Neutrophil (primary cell): Measurements from ENCODE around the gene SLC30A7.
"Not testable (repeated sequence)": the region's sequence is repeated elsewhere in the genome, so short reads cannot be mapped to it uniquely, and the experiment has no call there.

Source experiments
- H3K27ac ChIP-seq: fragments of 200-600 bp; sonication (generic); 2 replicates; pipeline ENCODE4 v1.5.1; 2016; ENCODE audit warnings: mild to moderate bottlenecking, moderate library complexity
- H3K27me3 ChIP-seq: fragments of 200-600 bp; sonication (generic); 2 replicates; pipeline ENCODE4 v1.6.0; 2016; ENCODE audit warnings: mild to moderate bottlenecking
- H3K36me3 ChIP-seq: fragments of 200-600 bp; sonication (generic); 2 replicates; pipeline ENCODE4 v1.5.1; 2017
- H3K4me1 ChIP-seq, 2 experiments: fragments of 200-600 bp in 1 of 2; sonication (generic) in 1 of 2; 1 replicate in 1 of 2; 2 replicates in 1 of 2; pipeline versions ENCODE4 v1.5.1 to v1.6.1; 2013 to 2016; ENCODE audit warnings: low read depth in 1 of 2, low read length in 1 of 2, mild to moderate bottlenecking in 1 of 2, moderate library complexity in 1 of 2; ENCODE audit not compliant: control insufficient read depth in 1 of 2, insufficient read depth in 1 of 2
- H3K4me3 ChIP-seq, 2 experiments: fragments of 200-600 bp in 1 of 2; sonication (generic) in 1 of 2; 1 replicate in 1 of 2; 2 replicates in 1 of 2; pipeline ENCODE4 v1.5.1; 2013 to 2016; ENCODE audit warnings: low read depth in 1 of 2, low read length in 1 of 2, mild to moderate bottlenecking in 1 of 2, moderate library complexity in 1 of 2
- H3K9me3 ChIP-seq: fragments of 200-600 bp; sonication (generic); 2 replicates; pipeline ENCODE4 v1.5.1; 2016
- CTCF ChIP-seq: fragments of 200-600 bp; sonication (generic); IDR thresholded peaks from 2 replicates; pipeline ENCODE4 v1.5.1; 2016; ENCODE audit warnings: antibody characterized with exemption

SLC30A7 gene

GRCh38 chr1:100943533-100943932 is 47.6 kb downstream of the SLC30A7 start:
- Histone ChIP-seq H3K9me3 (no peaks in the 10 kb centered on the region), H3K27me3 (no peaks in the 10 kb centered on the region), H3K27ac (no peak overlapping the region), H3K4me1 (peaks cover 0 to 4% of the 10 kb centered on the region in 2 experiments), H3K4me3 (no peak overlapping the region), H3K36me3 (no peaks in the 10 kb centered on the region)
- TF ChIP-seq CTCF, result no peak

DNA sequence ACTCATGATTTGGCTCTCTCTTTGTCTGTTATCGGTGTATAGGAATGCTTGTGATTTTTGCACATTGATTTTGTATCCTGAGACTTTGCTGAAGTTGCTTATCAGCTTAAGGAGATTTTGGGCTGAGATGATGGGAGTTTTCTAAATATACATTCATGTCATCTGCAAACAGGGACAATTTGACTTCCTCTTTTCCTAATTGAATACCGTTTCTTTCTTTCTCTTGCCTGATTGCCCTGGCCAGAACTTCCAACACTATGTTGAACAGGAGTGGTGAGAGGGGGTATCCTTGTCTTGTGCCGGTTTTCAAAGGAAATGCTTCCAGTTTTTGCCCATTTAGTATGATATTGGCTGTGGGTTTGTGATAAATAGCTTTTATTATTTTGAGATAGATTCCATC is 50.2 kb downstream of the SLC30A7 start:
- not testable (repeated sequence) for H3K36me3 ChIP-seq, H3K27ac ChIP-seq, H3K9me3 ChIP-seq, H3K27me3 ChIP-seq, H3K4me1 ChIP-seq, H3K4me3 ChIP-seq

GRCh38 chr1:100947816-100948215 is 51.9 kb downstream of the SLC30A7 start:
- H3K27ac ChIP-seq, H3K36me3 ChIP-seq, H3K9me3 ChIP-seq, H3K27me3 ChIP-seq, H3K4me3 ChIP-seq, H3K4me1 ChIP-seq: not testable (repeated sequence)

GRCh38 chr1:100948721-100949405 is 53.0 kb downstream of the SLC30A7 start:
- not testable (repeated sequence) for H3K4me3 ChIP-seq, H3K9me3 ChIP-seq, H3K36me3 ChIP-seq, H3K4me1 ChIP-seq, H3K27me3 ChIP-seq, H3K27ac ChIP-seq

- H3K4me3 ChIP-seq, H3K27me3 ChIP-seq, H3K9me3 ChIP-seq, H3K27ac ChIP-seq, H3K36me3 ChIP-seq, H3K4me1 ChIP-seq: not testable (repeated sequence)
Measured at GRCh38 chr1:100949515-100950158, 53.7 kb downstream of the SLC30A7 start.

DNA sequence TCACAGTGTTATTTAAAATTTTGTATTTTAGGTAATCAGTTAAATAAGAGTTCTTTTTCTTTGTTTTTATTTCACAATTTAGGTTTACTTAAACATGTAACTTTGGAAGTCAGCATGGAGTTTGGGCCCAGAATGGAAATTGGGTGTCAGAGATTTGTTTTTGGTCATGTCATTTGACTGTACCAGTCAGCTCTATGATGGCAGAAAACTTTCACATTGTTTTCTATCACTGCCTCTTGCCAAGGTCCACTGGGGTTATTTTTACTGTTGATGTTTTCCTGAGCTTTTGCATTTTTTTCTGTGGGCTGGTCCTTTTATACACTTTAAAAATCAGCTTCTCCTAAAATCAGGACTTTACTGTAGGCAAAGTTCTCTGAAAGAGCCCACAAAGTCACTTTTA is 54.4 kb downstream of the SLC30A7 start:
- Histone ChIP-seq H3K4me3 (no peak overlapping the region), H3K9me3 (no peaks in the 10 kb centered on the region), H3K4me1 (no peaks in the 10 kb centered on the region), H3K36me3 (no peaks in the 10 kb centered on the region), H3K27me3 (no peaks in the 10 kb centered on the region), H3K27ac (no peak overlapping the region)
- TF ChIP-seq CTCF, result no peak

DNA sequence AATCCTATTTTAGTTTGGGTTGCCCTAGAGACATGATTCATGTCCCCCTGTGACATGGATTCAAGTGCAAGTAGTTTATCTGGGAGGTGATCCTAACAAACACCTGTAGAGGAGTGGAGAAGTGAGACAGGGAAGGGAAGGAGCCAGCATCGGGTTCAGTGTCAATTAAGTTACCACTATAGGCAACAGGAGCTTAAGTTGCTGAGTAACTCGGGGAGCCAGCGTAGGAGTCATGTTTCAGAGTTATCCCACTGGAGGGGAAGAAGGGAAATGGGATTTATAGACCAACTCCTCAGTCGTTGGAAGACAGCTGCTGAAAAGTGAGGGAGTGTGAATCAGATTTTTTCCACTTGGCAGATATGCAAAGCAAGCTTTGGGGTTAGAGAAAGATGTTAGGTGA is 54.9 kb downstream of the SLC30A7 start:
- no peaks in the 10 kb centered on the region for H3K36me3 ChIP-seq
- H3K4me3 ChIP-seq, result no peak overlapping the region
- H3K9me3 ChIP-seq, result no peaks in the 10 kb centered on the region
- H3K27me3 ChIP-seq, result no peaks in the 10 kb centered on the region
- no peak overlapping the region for H3K27ac ChIP-seq
- H3K4me1 ChIP-seq, result no peaks in the 10 kb centered on the region
- no peak for TF ChIP-seq CTCF
